ENCODE measurements around the gene LRRC75A. TPM values are rescaled to one million over a fixed set of nuclear protein-coding genes. Genes with fewer than 3 reads are reported as not detected.
"Not testable (repeated sequence)": the region's sequence is repeated elsewhere in the genome, so short reads cannot be mapped to it uniquely, and the experiment has no call there.

LRRC75A gene
- total RNA-seq, 1 donor from 2014 or later = 7.3 TPM

- peak; percentile 41 for DNase-seq
- Mint-ChIP-seq H3K27me3 (ENCODE audit: unreplicated experiment) (peaks cover 2% of the 10 kb centered on the region), H3K4me1 (ENCODE audit: low read depth, unreplicated experiment) (peaks cover 11% of the 10 kb centered on the region), H3K36me3 (ENCODE audit: unreplicated experiment) (peaks cover 4% of the 10 kb centered on the region), H3K4me3 (ENCODE audit: unreplicated experiment) (peak within 1 kb of the TSS; percentile 69), H3K27ac (ENCODE audit: unreplicated experiment) (no peak within 1 kb of the TSS), H3K9me3 (ENCODE audit: unreplicated experiment) (peaks cover 4% of the 10 kb centered on the region)
- TF ChIP-seq CTCF (IDR thresholded peaks at IDR 0.05; ENCODE audit: partially characterized antibody, unreplicated experiment) = no peak
These were observed 76.7 kb downstream of the LRRC75A start, which contains the start of gene TRPV2 for GRCh38 chr17:16415031-16415924. TSS of gene TRPV2 (plus strand) at chr17:16415571. CDS start at chr17:16417669, 2,098 bp downstream.

DNA sequence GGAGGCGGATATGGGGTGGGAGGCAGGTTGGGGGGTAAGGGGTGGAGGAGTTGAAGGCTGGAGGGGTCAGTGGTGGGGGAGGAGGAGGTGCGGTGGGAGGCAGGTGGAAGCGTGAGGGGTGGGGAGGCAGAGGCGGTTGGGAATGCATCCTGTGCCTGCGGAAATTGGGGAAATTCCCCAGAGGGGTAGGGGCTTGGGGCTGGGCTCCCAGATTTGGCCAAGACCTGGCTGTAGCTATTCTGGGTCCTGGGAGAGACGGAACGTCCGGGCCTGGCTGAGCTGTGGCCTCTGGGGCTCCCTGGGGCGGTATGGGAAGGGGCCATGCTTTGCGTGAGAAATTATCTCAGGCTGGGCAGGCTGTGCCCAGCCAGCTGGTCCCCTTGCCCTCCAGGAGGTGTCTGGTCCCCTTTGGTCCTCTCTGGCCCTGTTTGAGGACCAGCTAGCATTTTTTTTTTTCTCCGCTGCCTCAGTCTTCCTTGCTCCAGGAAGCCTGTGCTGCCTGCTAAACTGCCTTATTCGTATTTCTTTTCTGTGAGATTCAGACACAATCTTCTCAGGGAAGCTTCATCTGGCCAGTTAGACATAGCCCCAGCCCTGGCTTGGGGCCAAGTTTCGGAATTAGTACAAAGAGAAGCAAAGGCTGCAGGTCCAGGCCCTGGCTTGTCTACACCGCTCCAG is 83.9 kb downstream of the LRRC75A start:
- Mint-ChIP-seq H3K4me1 (ENCODE audit: low read depth, unreplicated experiment) (peaks cover 2% of the 10 kb centered on the region), H3K27ac (ENCODE audit: unreplicated experiment) (no peak overlapping the region), H3K9me3 (ENCODE audit: unreplicated experiment) (peaks cover 4% of the 10 kb centered on the region), H3K27me3 (ENCODE audit: unreplicated experiment) (peaks cover 3% of the 10 kb centered on the region), H3K36me3 (ENCODE audit: unreplicated experiment) (no peaks in the 10 kb centered on the region), H3K4me3 (ENCODE audit: unreplicated experiment) (peak overlapping the region; percentile 18)
- no peak for TF ChIP-seq CTCF (IDR thresholded peaks at IDR 0.05; ENCODE audit: partially characterized antibody, unreplicated experiment)
- no peak for DNase-seq

DNA sequence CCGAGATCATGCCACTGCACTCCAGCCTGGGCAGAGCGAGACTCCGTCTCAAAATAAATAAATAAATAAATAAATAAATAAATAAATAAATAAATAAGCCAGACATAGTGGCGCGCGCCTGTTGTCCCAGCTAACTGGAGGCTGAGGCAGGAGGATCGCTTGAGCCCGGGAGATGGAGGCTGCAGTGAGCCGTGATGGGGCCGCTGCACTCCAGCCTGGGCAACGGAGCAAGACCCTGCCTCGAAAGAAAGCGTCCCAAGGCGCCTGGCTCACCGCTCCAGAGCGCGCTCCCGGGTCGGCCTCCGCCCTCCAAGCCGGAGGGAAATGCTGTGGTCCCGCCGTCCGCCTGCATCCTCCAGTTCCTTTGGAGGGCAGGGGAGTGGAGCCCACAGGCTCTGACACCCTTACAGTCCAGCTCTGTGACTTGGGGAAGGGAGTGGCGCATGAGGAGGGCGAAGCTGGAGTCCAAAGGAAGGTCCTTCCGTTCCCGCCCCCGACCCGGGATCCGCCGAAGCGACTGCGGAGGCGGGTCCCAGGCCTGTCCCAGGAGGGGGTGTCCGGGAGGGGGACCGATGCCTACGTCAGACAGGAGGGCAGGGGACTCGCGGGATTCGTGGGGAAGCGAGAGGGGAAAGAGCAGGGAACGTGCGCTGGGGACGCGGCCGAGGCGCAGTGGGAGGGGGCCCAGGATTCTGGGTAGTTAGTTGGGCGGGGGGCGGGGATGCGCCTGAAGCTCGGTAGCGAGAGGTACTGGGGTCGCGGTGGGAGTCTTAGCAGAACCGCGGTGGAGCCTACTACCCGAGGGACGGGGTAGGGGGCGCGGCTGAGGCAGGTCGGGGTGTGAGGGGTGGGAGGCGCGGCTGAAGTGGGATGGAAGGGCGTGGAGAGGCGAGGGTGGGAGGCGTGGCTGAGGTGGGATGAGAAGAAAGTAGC is 85.0 kb downstream of the LRRC75A start:
- DNase-seq = peak; percentile 74
- H3K9me3 Mint-ChIP-seq (ENCODE audit: unreplicated experiment) = peaks cover 4% of the 10 kb centered on the region
- H3K27ac Mint-ChIP-seq (ENCODE audit: unreplicated experiment) = no peak overlapping the region
- TF ChIP-seq CTCF (IDR thresholded peaks at IDR 0.05; ENCODE audit: partially characterized antibody, unreplicated experiment) = no peak
- peaks cover 2% of the 10 kb centered on the region for H3K4me1 Mint-ChIP-seq (ENCODE audit: low read depth, unreplicated experiment)
- no peaks in the 10 kb centered on the region for H3K36me3 Mint-ChIP-seq (ENCODE audit: unreplicated experiment)
- peaks cover 3% of the 10 kb centered on the region for H3K27me3 Mint-ChIP-seq (ENCODE audit: unreplicated experiment)
- peak overlapping the region; percentile 69 for H3K4me3 Mint-ChIP-seq (ENCODE audit: unreplicated experiment)

DNA sequence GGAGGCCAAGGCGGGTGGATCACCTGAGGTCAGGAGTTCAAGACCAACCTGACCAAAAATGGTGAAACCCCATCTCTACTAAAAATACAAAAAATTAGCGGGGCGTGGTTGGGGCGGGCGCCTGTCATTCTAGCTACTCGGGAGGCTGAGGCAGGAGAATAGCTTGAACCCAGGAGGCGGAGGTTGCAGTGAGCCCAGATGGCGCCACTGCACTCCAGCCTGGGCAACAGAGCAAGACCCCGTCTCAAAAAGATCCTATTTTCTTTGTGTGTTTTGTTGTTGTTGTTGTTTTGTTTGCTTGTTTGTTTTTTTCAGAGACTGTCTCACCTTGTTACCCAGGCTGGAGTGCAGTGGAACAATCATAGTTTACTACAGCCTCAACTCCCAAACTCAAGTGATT is 88.1 kb downstream of the LRRC75A start:
- not testable (repeated sequence) for H3K36me3 Mint-ChIP-seq (ENCODE audit: unreplicated experiment); H3K4me3 Mint-ChIP-seq (ENCODE audit: unreplicated experiment); H3K27me3 Mint-ChIP-seq (ENCODE audit: unreplicated experiment); H3K9me3 Mint-ChIP-seq (ENCODE audit: unreplicated experiment); H3K4me1 Mint-ChIP-seq (ENCODE audit: low read depth, unreplicated experiment); H3K27ac Mint-ChIP-seq (ENCODE audit: unreplicated experiment); DNase-seq
